Measurements from ENCODE around the gene NPR2.

DNA sequence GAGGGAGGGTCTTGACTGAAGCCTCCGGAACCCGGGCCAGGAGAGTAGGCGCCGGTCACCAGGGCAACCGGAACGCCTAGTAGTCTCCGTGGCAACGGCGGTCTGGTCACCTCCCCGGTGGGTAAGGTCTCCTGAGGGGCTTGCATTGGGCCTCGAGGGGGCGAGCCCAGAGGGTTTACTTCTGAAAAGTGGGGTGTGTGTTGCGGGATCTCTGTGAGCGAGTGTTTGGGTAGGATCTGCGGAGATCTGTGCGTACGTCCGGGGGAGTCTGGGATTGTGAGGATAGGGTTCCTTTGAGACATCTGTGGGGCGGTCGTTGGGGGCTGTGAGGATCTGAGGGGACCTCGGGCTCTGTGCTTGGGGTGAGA, 37.3 kb downstream of the NPR2 start, which contains the start of gene FAM221B:
- no peak for TF ChIP-seq CTCF (IDR thresholded peaks at IDR 0.05; ENCODE audit: insufficient read depth, low read length, poor library complexity, severe bottlenecking)
- TF ChIP-seq EZH2phosphoT487 (conservative IDR thresholded peaks at IDR 0.05; ENCODE audit: low read length), result no peak
